Fibroblast of lung (primary cell): Measurements from ENCODE around the gene TLR6. TPM values are rescaled to one million over a fixed set of nuclear protein-coding genes. Genes with fewer than 3 reads are reported as not detected.

Experiments used
- DNase-seq, 2 donors: peaks; one replicate each; pipeline versions ENCODE4 v3.0.0 to v3.0.0-alpha.2; 2010; ENCODE audit warnings: low read depth in 2 of 2
- H2AFZ ChIP-seq: 2 replicates; pipeline ENCODE4 v1.5.1; 2012; ENCODE audit warnings: low read length, control low read depth, inconsistent platforms
- H3K27ac ChIP-seq: 2 replicates; pipeline ENCODE4 v1.5.1; 2011; ENCODE audit warnings: low read length, control low read depth; ENCODE audit not compliant: insufficient read depth
- H3K27me3 ChIP-seq: 2 replicates; pipeline ENCODE4 v1.5.1; 2011; ENCODE audit warnings: mild to moderate bottlenecking, low read length; ENCODE audit not compliant: control insufficient read depth, insufficient read depth
- H3K36me3 ChIP-seq: 2 replicates; pipeline ENCODE4 v1.5.1; 2011; ENCODE audit warnings: low read length; ENCODE audit not compliant: control insufficient read depth, insufficient read depth
- H3K4me1 ChIP-seq: 2 replicates; pipeline ENCODE4 v1.5.1; 2011; ENCODE audit warnings: low read length; ENCODE audit not compliant: control insufficient read depth, insufficient read depth; ENCODE audit errors: extremely low read depth
- H3K4me2 ChIP-seq: 2 replicates; pipeline ENCODE4 v1.5.1; 2011; ENCODE audit warnings: low read length, control low read depth; ENCODE audit not compliant: insufficient read depth; ENCODE audit errors: extremely low read depth
- H3K4me3 ChIP-seq, 4 experiments: fragments of 200-600 bp in 1 of 4; sonication (generic) in 1 of 4; replicated peaks in 1 of 4; 2 replicates each; pipeline ENCODE4 v1.5.1; 2011 to 2016; ENCODE audit warnings: low read length in 4 of 4, low read depth in 3 of 4, mild to moderate bottlenecking in 3 of 4, control low read depth in 2 of 4, inconsistent platforms in 1 of 4, mixed read lengths in 1 of 4; ENCODE audit not compliant: insufficient read depth in 1 of 4; ENCODE audit errors: control extremely low read depth in 1 of 4
- H3K79me2 ChIP-seq: 2 replicates; pipeline ENCODE4 v1.5.1; 2012; ENCODE audit warnings: mild to moderate bottlenecking, low read length, inconsistent platforms; ENCODE audit not compliant: control insufficient read depth, insufficient read depth
- H3K9ac ChIP-seq: 2 replicates; pipeline ENCODE4 v1.5.1; 2011; ENCODE audit warnings: mild to moderate bottlenecking, low read length, control low read depth; ENCODE audit not compliant: insufficient read depth
- H3K9me3 ChIP-seq: 2 replicates; pipeline ENCODE4 v1.5.1; 2012; ENCODE audit warnings: low read depth, low read length; ENCODE audit not compliant: control insufficient read depth, insufficient read depth
- H4K20me1 ChIP-seq: 2 replicates; pipeline ENCODE4 v1.5.1; 2011; ENCODE audit warnings: low read length; ENCODE audit not compliant: control insufficient read depth, insufficient read depth; ENCODE audit errors: extremely low read depth
- CTCF ChIP-seq, 2 donors: IDR thresholded peaks in 1 of 2; conservative IDR thresholded peaks in 1 of 2; 1 replicate in 1 of 2; 2 replicates in 1 of 2; pipeline ENCODE4 v1.5.1; 2011 to 2012; ENCODE audit warnings: low read length in 2 of 2, control low read depth in 1 of 2, inconsistent platforms in 1 of 2, low read depth in 1 of 2, mild to moderate bottlenecking in 1 of 2
- EZH2 ChIP-seq: IDR thresholded peaks from 2 replicates; pipeline ENCODE4 v1.5.1; 2012; ENCODE audit warnings: low read length, control low read depth, mild to moderate bottlenecking; ENCODE audit errors: missing control alignments
- polyA plus RNA-seq, 2 donors: library from polyadenylated mRNA; depleted of rRNA in 1 of 2; stranded (reverse) in 1 of 2; unstranded in 1 of 2; fragments of >200 nt; gene quantifications; 2 replicates each; pipeline ENCODE4 v1.2.1, GENCODE V29; 2011 to 2012; ENCODE audit warnings: missing spikeins in 1 of 2
- total RNA-seq: library from RNA; depleted of rRNA; stranded (reverse); fragments of >200 nt; gene quantifications from 2 replicates; pipeline ENCODE4 v1.2.1, GENCODE V29; 2014

Gene TLR6
- total and polyA plus RNA-seq, 2 donors (not counting 1 experiment from before 2014, with no cell fraction given) = 1.9 to 2.3 TPM

GRCh38 chr4:38803833-38804653 lies 52.6 kb downstream of the TLR6 start:
- no peaks in the 10 kb centered on the region for H3K9me3 ChIP-seq

GRCh38 chr4:38802561-38803355 lies 53.9 kb downstream of the TLR6 start:
- no peaks in the 10 kb centered on the region for H4K20me1 ChIP-seq
- H3K4me3 ChIP-seq = no peak overlapping the region
- H2AFZ ChIP-seq = no peak overlapping the region
- no peak overlapping the region for H3K4me2 ChIP-seq
- TF ChIP-seq EZH2 = no peak
- TF ChIP-seq CTCF (conservative IDR thresholded peaks at IDR 0.05 in 1 of 2, IDR thresholded peaks at IDR 0.05 in 1 of 2; ENCODE audit: low read depth in 1 of 2, low read length in 2 of 2) = no peak
- no peaks in the 10 kb centered on the region for H3K4me1 ChIP-seq
- H3K9ac ChIP-seq = no peak overlapping the region
- H3K9me3 ChIP-seq = no peaks in the 10 kb centered on the region
- H3K36me3 ChIP-seq = no peaks in the 10 kb centered on the region
- no peak for DNase-seq
- no peak overlapping the region for H3K27ac ChIP-seq
- no peaks in the 10 kb centered on the region for H3K27me3 ChIP-seq
- H3K79me2 ChIP-seq = no peaks in the 10 kb centered on the region

More at GRCh38 chr4:38803833-38804653, 52.6 kb downstream of the TLR6 start:
- no peak for DNase-seq
- no peaks in the 10 kb centered on the region for H3K79me2 ChIP-seq
- no peaks in the 10 kb centered on the region for H3K36me3 ChIP-seq
- no peak overlapping the region for H3K27ac ChIP-seq
- H4K20me1 ChIP-seq = no peaks in the 10 kb centered on the region
- no peak overlapping the region for H3K9ac ChIP-seq
- no peaks in the 10 kb centered on the region for H3K27me3 ChIP-seq
- no peak for TF ChIP-seq EZH2
- no peak for TF ChIP-seq CTCF (conservative IDR thresholded peaks at IDR 0.05 in 1 of 2, IDR thresholded peaks at IDR 0.05 in 1 of 2; ENCODE audit: low read depth in 1 of 2, low read length in 2 of 2)
- H3K4me1 ChIP-seq = no peaks in the 10 kb centered on the region
- H3K4me3 ChIP-seq = no peak overlapping the region
- no peak overlapping the region for H3K4me2 ChIP-seq
- H2AFZ ChIP-seq = peak overlapping the region; percentile 19

DNA sequence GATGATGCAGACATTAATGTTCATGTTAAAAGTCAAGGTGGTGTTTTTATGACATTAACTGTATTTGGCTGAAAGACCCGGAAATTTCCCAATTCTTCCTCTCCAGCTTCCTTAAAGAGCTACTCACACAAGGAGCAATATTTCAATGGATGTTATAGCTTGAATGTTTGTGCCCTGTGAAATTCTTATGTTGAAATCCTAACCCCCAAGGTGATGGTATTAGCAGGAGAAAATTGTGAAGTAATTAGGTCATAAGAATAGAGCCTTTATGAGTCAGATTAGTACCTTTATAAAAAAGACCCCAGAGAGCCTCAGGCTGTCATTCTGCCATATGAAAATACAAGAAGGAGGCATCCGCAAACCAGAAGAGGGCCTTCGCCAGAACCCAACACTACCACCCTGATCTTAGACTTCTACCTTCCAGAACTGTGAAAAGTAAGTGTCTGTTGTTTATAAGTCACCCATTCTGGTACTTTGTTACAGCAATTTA lies 55.6 kb downstream of the TLR6 start:
- TF ChIP-seq EZH2 = no peak
- no peak overlapping the region for H3K4me2 ChIP-seq
- no peaks in the 10 kb centered on the region for H4K20me1 ChIP-seq
- H3K36me3 ChIP-seq = no peaks in the 10 kb centered on the region
- no peak overlapping the region for H3K27ac ChIP-seq
- no peaks in the 10 kb centered on the region for H3K27me3 ChIP-seq
- no peak overlapping the region for H3K4me3 ChIP-seq
- no peak overlapping the region for H3K9ac ChIP-seq
- no peaks in the 10 kb centered on the region for H3K9me3 ChIP-seq
- no peaks in the 10 kb centered on the region for H3K4me1 ChIP-seq
- peak in 1 of 2 donors; percentile 25 for DNase-seq
- H2AFZ ChIP-seq = no peak overlapping the region
- no peaks in the 10 kb centered on the region for H3K79me2 ChIP-seq
